ENCODE measurements around the gene DCAF17. TPM values are rescaled to one million over a fixed set of nuclear protein-coding genes. Genes with fewer than 3 reads are reported as not detected.

Gene DCAF17
- total and polyA plus RNA-seq, 7 donors, result 3.1 to 10.8 (median 7.5) TPM

DNA sequence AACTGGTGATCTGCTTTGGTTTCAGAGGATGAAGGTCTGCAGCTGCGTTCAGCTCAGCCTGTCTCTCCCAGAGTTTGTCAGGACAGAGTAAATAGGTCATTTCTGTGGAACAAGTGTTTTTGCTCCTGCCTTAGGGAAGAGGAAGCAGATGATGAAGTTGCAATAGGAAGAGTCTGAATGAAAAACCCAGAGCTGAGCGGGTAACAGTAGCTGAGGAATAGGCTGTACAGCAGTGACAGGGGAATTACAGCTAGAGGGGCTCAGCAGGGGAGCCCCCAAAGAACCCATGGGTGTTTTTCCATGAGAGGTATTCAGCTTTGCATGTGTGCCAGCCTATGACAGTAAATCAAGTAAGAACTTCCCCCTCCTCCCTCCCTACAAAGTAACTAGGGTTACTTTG is 78.0 kb downstream of the DCAF17 start:
- H3K4me1 ChIP-seq, result no peaks in the 10 kb centered on the region
- 66 to 85% (median 71%) methylated on average over 2 of the region's 2 CpGs for WGBS, 3 donors
- no peaks in the 10 kb centered on the region for H3K27me3 ChIP-seq (ENCODE audit: insufficient read depth in 3 of 3, low read length in 2 of 3)
- TF ChIP-seq, protein P1, sequence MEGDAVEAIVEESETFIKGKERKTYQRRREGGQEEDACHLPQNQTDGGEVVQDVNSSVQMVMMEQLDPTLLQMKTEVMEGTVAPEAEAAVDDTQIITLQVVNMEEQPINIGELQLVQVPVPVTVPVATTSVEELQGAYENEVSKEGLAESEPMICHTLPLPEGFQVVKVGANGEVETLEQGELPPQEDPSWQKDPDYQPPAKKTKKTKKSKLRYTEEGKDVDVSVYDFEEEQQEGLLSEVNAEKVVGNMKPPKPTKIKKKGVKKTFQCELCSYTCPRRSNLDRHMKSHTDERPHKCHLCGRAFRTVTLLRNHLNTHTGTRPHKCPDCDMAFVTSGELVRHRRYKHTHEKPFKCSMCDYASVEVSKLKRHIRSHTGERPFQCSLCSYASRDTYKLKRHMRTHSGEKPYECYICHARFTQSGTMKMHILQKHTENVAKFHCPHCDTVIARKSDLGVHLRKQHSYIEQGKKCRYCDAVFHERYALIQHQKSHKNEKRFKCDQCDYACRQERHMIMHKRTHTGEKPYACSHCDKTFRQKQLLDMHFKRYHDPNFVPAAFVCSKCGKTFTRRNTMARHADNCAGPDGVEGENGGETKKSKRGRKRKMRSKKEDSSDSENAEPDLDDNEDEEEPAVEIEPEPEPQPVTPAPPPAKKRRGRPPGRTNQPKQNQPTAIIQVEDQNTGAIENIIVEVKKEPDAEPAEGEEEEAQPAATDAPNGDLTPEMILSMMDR (IDR thresholded peaks at IDR 0.05), result no peak
- ATAC-seq (no peak), DNase-seq (no peak)
- no peaks in the 10 kb centered on the region for H3K36me3 ChIP-seq (ENCODE audit: insufficient read depth in 1 of 2, low read depth in 1 of 2)
- H3K9me3 ChIP-seq, result no peaks in the 10 kb centered on the region
- H3K27ac ChIP-seq, result no peak overlapping the region
- no peak overlapping the region for H3K4me3 ChIP-seq
- intact Hi-C loops (cut with DNase I), result no loop called here

DNA sequence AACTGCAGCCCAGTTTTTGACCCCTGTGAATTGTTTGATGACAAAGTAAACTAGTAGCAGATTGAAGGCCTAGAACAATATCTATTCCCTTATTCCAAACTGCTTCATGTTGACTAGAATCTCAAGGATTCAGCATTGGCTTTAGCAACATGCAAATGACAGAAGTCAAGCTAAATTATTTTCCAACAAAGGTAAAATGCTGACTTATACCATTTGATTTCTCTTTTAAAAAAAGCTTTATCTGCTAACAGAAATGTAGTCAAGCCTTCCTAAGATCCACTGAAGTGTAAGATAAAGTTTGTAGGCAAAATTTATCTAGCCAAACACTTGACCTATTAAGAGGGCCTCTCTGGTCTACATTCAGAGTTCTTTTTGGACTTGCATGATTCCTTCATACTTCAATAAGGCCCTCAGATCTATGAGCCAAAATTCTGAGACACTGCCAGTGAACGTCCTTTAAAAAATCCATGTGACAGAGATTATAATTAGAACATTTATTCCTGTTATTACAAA is 78.7 kb downstream of the DCAF17 start:
- WGBS, 3 donors, result 12 to 57% (median 14%) methylated on average over 1 of the region's 1 CpG
- Histone ChIP-seq H3K4me1 (no peaks in the 10 kb centered on the region), H3K4me3 (no peak overlapping the region), H3K27ac (no peak overlapping the region), H3K36me3 (ENCODE audit: insufficient read depth in 1 of 2, low read depth in 1 of 2) (no peaks in the 10 kb centered on the region), H3K27me3 (ENCODE audit: insufficient read depth in 3 of 3, low read length in 2 of 3) (no peaks in the 10 kb centered on the region), H3K9me3 (no peaks in the 10 kb centered on the region)
- ATAC-seq (no peak), DNase-seq (no peak)
- TF ChIP-seq, protein P1 (IDR thresholded peaks at IDR 0.05), result no peak
- intact Hi-C loops (cut with DNase I), result no loop called here

DNA sequence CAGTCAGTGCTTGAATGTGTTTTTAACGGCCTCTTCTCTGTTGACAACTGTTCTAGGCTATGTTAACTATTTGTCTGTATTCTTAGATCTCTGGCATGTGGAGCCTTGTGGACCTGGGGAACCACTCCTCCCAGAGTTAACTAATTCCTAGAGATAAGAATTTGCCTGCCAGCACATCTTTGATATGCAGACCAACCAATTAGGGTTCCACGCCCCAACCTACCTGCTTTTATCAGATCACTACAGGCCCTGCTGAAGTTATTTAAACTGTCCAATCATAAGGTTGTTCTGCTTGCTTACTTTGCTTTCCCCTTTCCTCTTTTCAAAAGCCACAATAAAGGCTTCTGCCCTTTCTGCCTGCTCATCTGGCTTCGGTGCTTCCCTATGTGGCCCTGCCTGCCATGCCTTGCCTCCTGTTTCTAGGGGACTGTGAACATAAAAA is 79.7 kb downstream of the DCAF17 start:
- TF ChIP-seq, protein P1 (IDR thresholded peaks at IDR 0.05), result no peak
- intact Hi-C loops (cut with DNase I), result no loop called here
- WGBS, 3 donors, result 67 to 70% (median 68%) methylated on average over 3 of the region's 3 CpGs
- Histone ChIP-seq H3K4me1 (no peaks in the 10 kb centered on the region), H3K36me3 (ENCODE audit: insufficient read depth in 1 of 2, low read depth in 1 of 2) (no peaks in the 10 kb centered on the region), H3K27me3 (ENCODE audit: insufficient read depth in 3 of 3, low read length in 2 of 3) (no peaks in the 10 kb centered on the region), H3K27ac (no peak overlapping the region), H3K4me3 (no peak overlapping the region), H3K9me3 (no peaks in the 10 kb centered on the region)
- ATAC-seq (no peak), DNase-seq (no peak)

DNA sequence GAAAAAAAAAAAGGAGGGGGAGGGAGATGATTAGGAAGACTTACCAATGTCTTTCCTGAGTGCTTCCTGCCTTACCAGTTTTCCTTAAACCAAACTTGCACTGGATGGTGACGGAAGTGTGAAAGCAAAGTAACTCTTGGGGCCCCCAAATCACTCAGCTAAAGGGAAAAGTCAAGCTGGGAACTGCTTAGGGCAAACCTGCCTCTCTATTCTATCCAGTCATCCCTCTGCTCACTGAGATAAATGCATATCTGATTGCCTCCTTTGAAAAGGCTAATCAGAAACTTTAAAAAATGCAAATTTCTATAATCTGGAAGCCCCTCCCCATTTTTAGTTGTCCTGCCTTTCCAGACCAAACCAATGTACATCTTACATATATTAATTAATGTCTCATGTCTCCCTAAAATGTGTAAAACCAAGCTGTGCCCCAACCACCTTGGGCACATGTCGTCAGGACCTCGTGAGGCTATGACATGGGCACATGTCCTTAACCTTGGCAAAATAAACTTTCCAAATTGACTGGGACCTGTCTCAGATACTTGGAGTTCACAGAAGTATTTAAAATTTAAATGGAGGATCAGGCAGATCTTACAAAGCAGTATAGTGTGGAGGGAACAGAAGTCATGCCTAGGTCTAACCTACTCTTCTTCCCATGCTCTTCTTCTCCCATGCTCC is 81.0 kb downstream of the DCAF17 start:
- Histone ChIP-seq H3K27ac (no peak overlapping the region), H3K36me3 (ENCODE audit: insufficient read depth in 1 of 2, low read depth in 1 of 2) (no peaks in the 10 kb centered on the region), H3K27me3 (ENCODE audit: insufficient read depth in 3 of 3, low read length in 2 of 3) (peaks cover 0 to 4% (median 0%) of the 10 kb centered on the region in 3 donors), H3K9me3 (no peaks in the 10 kb centered on the region), H3K4me3 (no peak overlapping the region), H3K4me1 (no peaks in the 10 kb centered on the region)
- intact Hi-C loops (cut with DNase I), result no loop called here
- ATAC-seq, result no peak
- TF ChIP-seq, protein P1 (IDR thresholded peaks at IDR 0.05), result no peak
- no peak for DNase-seq
- WGBS, 3 donors, result 86 to 93% (median 90%) methylated on average over 3 of the region's 3 CpGs
